ENCODE data around the gene EFNA5. TPM values are rescaled to one million over a fixed set of nuclear protein-coding genes. Genes with fewer than 3 reads are reported as not detected.

Gene EFNA5
- total and polyA plus RNA-seq, 2 of the 13 experiments (the other 11 are each of a cell fraction or from before 2014, with no cell fraction given) = not detected

DNA sequence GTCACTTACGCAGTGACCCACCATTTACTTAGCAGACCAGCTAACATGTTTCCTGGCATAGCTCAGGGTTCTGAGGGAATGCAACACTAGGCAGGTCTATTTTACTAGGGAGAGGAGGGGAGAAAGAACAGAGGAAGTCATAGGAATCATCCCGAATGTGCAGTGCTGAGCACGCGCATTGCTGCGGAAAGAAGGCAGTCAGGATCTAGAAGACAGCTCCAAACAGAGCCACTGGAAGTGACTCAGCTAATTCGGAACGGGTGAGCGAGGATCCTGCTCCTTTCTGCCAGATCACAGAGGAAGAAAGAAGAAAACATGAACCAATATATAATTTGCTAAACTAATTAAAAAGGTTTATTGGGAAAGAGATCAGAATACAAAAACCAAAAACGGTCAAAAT lies 339.8 kb downstream of the EFNA5 start:
- Histone ChIP-seq H3K9ac (ENCODE audit: insufficient read depth, low read depth, low read length) (no peak overlapping the region), H3K4me1 (ENCODE audit: insufficient read depth, low read length) (no peaks in the 10 kb centered on the region), H3K27ac (ENCODE audit: extremely low read length, insufficient read depth, low read length) (no peak overlapping the region), H3K4me2 (ENCODE audit: low read depth, low read length) (no peak overlapping the region), H2AFZ (ENCODE audit: low read length) (no peak overlapping the region), H3K4me3 (replicated peaks in 1 of 3; ENCODE audit: insufficient read depth in 1 of 3, low read depth in 2 of 3, low read length in 3 of 3) (no peak overlapping the region), H4K20me1 (ENCODE audit: insufficient read depth, low read length) (no peaks in the 10 kb centered on the region), H3K27me3 (ENCODE audit: control insufficient read depth in 1 of 2, insufficient read depth in 2 of 2, low read length in 2 of 2) (no peaks in the 10 kb centered on the region), H3K36me3 (replicated peaks in 1 of 2; ENCODE audit: control insufficient read depth in 1 of 2, insufficient read depth in 2 of 2, low read length in 2 of 2) (no peaks in the 10 kb centered on the region), H3K9me3 (ENCODE audit: low read length) (no peaks in the 10 kb centered on the region), H3K79me2 (ENCODE audit: insufficient read depth, low read length) (no peaks in the 10 kb centered on the region)
- intact Hi-C loops (cut with micrococcal nuclease; ENCODE audit: unreplicated experiment) = no loop called here
- no peak for FAIRE-seq
- CTCF ChIA-PET (ENCODE audit: low intra/inter-chr PET ratio, low total read pairs) = no interaction called here
- 53% methylated on average over 9 of the region's 9 CpGs for WGBS (ENCODE audit: low lambda C conversion rate)
- ATAC-seq = no peak
- BruUV-seq (replicated peaks) = no TSS peak
- DNase-seq (ENCODE audit: low spot score) = no peak
- POLR2A ChIA-PET = no interaction called here
- TF ChIP-seq RFX1 (IDR thresholded peaks at IDR 0.05) (no peak), HNRNPH1 (optimal IDR thresholded peaks at IDR 0.05; ENCODE audit: low read depth, low read length) (no peak), CREB1 (IDR thresholded peaks at IDR 0.05) (no peak), CREB1 (CRISPR knock-in tag; IDR thresholded peaks at IDR 0.05) (no peak), GATA4 (IDR thresholded peaks at IDR 0.05; ENCODE audit: borderline replicate concordance, low read depth) (no peak), SMAD3 (CRISPR knock-in tag; IDR thresholded peaks at IDR 0.05) (no peak), ZNF7 (CRISPR knock-in tag; IDR thresholded peaks at IDR 0.05) (no peak)
- TF ChIP-seq, protein P1, sequence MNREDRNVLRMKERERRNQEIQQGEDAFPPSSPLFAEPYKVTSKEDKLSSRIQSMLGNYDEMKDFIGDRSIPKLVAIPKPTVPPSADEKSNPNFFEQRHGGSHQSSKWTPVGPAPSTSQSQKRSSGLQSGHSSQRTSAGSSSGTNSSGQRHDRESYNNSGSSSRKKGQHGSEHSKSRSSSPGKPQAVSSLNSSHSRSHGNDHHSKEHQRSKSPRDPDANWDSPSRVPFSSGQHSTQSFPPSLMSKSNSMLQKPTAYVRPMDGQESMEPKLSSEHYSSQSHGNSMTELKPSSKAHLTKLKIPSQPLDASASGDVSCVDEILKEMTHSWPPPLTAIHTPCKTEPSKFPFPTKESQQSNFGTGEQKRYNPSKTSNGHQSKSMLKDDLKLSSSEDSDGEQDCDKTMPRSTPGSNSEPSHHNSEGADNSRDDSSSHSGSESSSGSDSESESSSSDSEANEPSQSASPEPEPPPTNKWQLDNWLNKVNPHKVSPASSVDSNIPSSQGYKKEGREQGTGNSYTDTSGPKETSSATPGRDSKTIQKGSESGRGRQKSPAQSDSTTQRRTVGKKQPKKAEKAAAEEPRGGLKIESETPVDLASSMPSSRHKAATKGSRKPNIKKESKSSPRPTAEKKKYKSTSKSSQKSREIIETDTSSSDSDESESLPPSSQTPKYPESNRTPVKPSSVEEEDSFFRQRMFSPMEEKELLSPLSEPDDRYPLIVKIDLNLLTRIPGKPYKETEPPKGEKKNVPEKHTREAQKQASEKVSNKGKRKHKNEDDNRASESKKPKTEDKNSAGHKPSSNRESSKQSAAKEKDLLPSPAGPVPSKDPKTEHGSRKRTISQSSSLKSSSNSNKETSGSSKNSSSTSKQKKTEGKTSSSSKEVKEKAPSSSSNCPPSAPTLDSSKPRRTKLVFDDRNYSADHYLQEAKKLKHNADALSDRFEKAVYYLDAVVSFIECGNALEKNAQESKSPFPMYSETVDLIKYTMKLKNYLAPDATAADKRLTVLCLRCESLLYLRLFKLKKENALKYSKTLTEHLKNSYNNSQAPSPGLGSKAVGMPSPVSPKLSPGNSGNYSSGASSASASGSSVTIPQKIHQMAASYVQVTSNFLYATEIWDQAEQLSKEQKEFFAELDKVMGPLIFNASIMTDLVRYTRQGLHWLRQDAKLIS (CRISPR knock-in tag; IDR thresholded peaks at IDR 0.05) = no peak
- in situ Hi-C loops (cut with HindIII; ENCODE audit: extremely low pct_ligation_motif_present, low pct_unique_long_range_greater_than_20kb) = no loop called here

Data from HepG2 (cell line).